Measurements from ENCODE around the gene KLF15. TPM values are rescaled to one million over a fixed set of nuclear protein-coding genes. Genes with fewer than 3 reads are reported as not detected.

KLF15 gene
- total and polyA plus RNA-seq, 5 donors from 2014 or later = not detected

DNA sequence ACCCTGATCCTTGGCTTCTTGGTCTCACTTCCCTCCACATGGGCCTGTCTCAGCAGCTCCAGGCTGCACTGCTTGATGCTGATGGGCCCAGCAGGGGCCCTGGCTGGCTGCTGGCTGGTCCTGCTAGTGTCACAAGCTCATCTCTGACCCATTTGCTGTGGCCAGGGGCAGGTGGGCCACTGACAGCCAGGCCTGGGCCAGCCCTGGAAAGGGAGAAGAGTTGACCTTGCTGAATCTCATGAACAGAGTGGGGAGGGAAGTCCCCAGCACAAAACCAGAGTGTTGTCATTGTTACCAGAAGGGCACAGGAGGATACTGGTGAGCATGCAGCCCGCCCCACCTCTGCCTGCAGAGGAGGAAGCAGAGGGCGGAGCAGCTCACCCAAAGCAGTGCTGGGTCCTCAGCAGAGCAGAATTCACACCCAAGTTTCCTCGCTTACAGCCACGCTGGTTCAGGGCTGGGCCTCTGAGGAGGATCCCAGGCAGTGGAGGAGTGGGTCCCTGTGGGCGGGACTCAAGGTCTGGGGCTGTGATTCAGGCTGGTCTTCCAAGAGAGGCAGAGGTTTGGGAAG lies 7.6 kb upstream of the KLF15 start:
- Mint-ChIP-seq H3K27ac (no peak overlapping the region), H3K36me3 (no peaks in the 10 kb centered on the region), H3K4me3 (no peak overlapping the region), H3K27me3 (peaks cover 6% of the 10 kb centered on the region), H3K9me3 (peaks cover 0 to 3% (median 0%) of the 10 kb centered on the region in 7 donors), H3K4me1 (peaks cover 0 to 2% (median 0%) of the 10 kb centered on the region in 4 donors)
- ATAC-seq (ENCODE audit: low read depth in 2 of 2) (no peak), DNase-seq (no peak)
- peaks cover under 1% of the 10 kb centered on the region for H3K27me3 ChIP-seq (ENCODE audit: control insufficient read depth, insufficient read depth, low read length)
- H3K36me3 ChIP-seq (ENCODE audit: control insufficient read depth, insufficient read depth, low read length) = no peaks in the 10 kb centered on the region
- H3K27ac ChIP-seq (ENCODE audit: insufficient read depth, low read length, poor library complexity, severe bottlenecking) = no peak overlapping the region
- H3K4me3 ChIP-seq (ENCODE audit: low read depth, low read length) = no peak overlapping the region
- no peaks in the 10 kb centered on the region for H3K9me3 ChIP-seq (ENCODE audit: control insufficient read depth in 2 of 2, low read length in 2 of 2)
- no peaks in the 10 kb centered on the region for H3K4me1 ChIP-seq (ENCODE audit: control insufficient read depth, insufficient read depth, low read length, poor library complexity, severe bottlenecking)

DNA sequence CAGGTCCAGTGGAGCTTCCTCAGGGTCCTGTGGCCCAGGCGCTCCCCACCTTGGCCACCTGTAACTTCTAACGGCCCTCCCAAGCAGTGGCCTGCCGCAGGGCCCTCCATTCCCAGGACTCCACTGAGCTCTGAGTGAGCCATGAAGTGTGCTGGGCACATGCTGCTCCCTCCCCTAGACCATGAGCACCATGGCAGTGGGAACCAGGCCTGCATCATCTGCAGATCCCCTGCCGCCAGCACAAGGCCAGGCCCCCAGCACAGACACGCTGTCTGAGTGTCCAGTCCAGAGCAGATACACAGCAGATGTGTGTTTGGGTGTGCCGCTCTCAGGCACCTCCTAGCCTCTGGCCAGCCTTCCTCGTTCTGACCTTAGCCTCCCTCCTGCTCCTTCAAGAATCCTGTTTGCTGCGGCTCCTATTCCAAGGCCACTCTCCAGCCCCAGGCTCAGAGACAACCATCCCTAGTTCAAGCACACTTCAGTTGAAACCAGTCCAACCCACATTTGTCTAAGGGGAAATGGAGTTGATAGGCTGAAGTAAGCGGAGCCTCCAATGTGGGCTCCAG lies 7.0 kb upstream of the KLF15 start:
- Mint-ChIP-seq H3K36me3 (no peaks in the 10 kb centered on the region), H3K27me3 (peaks cover 12% of the 10 kb centered on the region), H3K9me3 (peaks cover 0 to 3% (median 0%) of the 10 kb centered on the region in 7 donors), H3K27ac (peak overlapping the region in 1 of 3 donors; percentile 7), H3K4me1 (peaks cover 0 to 2% (median 0%) of the 10 kb centered on the region in 4 donors), H3K4me3 (no peak overlapping the region)
- Histone ChIP-seq H3K36me3 (ENCODE audit: control insufficient read depth, insufficient read depth, low read length) (no peaks in the 10 kb centered on the region), H3K4me3 (ENCODE audit: low read depth, low read length) (no peak overlapping the region), H3K4me1 (ENCODE audit: control insufficient read depth, insufficient read depth, low read length, poor library complexity, severe bottlenecking) (no peaks in the 10 kb centered on the region), H3K9me3 (ENCODE audit: control insufficient read depth in 2 of 2, low read length in 2 of 2) (no peaks in the 10 kb centered on the region), H3K27ac (ENCODE audit: insufficient read depth, low read length, poor library complexity, severe bottlenecking) (no peak overlapping the region), H3K27me3 (ENCODE audit: control insufficient read depth, insufficient read depth, low read length) (peaks cover 7% of the 10 kb centered on the region)
- no peak for ATAC-seq (ENCODE audit: low read depth in 2 of 2)
- no peak for DNase-seq

DNA sequence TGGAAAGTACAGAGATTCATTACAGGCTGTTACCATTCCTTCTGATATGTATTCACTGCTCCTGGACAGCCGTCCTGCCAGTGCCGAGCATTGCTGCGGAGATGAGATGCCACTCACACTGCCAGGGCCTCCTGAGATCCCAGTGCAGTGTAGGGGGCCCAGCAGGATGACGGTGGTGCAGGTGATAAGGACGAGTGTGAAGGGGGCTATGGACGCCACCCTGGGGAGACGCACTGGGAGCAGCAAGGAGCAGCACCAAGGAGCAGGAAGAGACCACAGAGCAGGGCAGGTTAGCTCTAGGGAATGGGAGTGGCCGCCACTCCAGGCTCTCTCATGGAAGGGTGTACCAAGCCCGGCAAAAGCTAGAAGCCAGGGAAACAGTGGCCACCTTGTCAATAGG lies 4.0 kb upstream of the KLF15 start:
- no peaks in the 10 kb centered on the region for H3K9me3 ChIP-seq (ENCODE audit: control insufficient read depth in 2 of 2, low read length in 2 of 2)
- DNase-seq = no peak
- peaks cover 17% of the 10 kb centered on the region for H3K27me3 ChIP-seq (ENCODE audit: control insufficient read depth, insufficient read depth, low read length)
- no peak for ATAC-seq (ENCODE audit: low read depth in 2 of 2)
- no peak overlapping the region for H3K27ac Mint-ChIP-seq
- peaks cover 0 to 16% (median 2%) of the 10 kb centered on the region in 4 donors for H3K4me1 Mint-ChIP-seq
- H3K4me3 Mint-ChIP-seq = no peak overlapping the region
- no peak overlapping the region for H3K4me3 ChIP-seq (ENCODE audit: low read depth, low read length)
- H3K27me3 Mint-ChIP-seq = peaks cover 29% of the 10 kb centered on the region
- H3K27ac ChIP-seq (ENCODE audit: insufficient read depth, low read length, poor library complexity, severe bottlenecking) = no peak overlapping the region
- no peaks in the 10 kb centered on the region for H3K36me3 ChIP-seq (ENCODE audit: control insufficient read depth, insufficient read depth, low read length)
- no peaks in the 10 kb centered on the region for H3K36me3 Mint-ChIP-seq
- peaks cover 0 to 2% (median 0%) of the 10 kb centered on the region in 7 donors for H3K9me3 Mint-ChIP-seq
- H3K4me1 ChIP-seq (ENCODE audit: control insufficient read depth, insufficient read depth, low read length, poor library complexity, severe bottlenecking) = peaks cover 16% of the 10 kb centered on the region

DNA sequence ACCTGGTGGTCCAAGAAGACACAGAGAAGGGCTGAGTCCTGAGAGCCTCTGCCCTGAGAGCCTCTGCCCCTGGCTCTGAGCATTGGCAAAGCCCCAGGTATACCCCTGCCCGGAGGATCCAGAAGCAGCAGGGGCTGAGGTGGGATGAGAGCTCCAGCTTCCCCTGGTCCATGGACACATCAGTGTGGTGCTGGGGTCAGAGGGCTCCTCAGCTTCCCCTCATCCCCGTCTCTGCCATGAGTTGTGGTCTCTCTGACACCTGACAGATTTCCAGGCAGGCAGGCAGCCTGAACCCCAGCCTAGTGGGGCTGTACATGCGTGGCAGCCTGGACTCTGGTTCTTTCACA lies 3.5 kb upstream of the KLF15 start:
- H3K4me3 ChIP-seq (ENCODE audit: low read depth, low read length) = no peak overlapping the region
- H3K9me3 ChIP-seq (ENCODE audit: control insufficient read depth in 2 of 2, low read length in 2 of 2) = no peaks in the 10 kb centered on the region
- ATAC-seq (ENCODE audit: low read depth in 2 of 2) = no peak
- H3K4me3 Mint-ChIP-seq = peak overlapping the region in 1 of 4 donors; percentile 90
- H3K27me3 Mint-ChIP-seq = peaks cover 29% of the 10 kb centered on the region
- no peak overlapping the region for H3K27ac ChIP-seq (ENCODE audit: insufficient read depth, low read length, poor library complexity, severe bottlenecking)
- peaks cover 18% of the 10 kb centered on the region for H3K4me1 ChIP-seq (ENCODE audit: control insufficient read depth, insufficient read depth, low read length, poor library complexity, severe bottlenecking)
- H3K36me3 Mint-ChIP-seq = no peaks in the 10 kb centered on the region
- no peak overlapping the region for H3K27ac Mint-ChIP-seq
- peaks cover 0 to 19% (median 3%) of the 10 kb centered on the region in 4 donors for H3K4me1 Mint-ChIP-seq
- peaks cover 17% of the 10 kb centered on the region for H3K27me3 ChIP-seq (ENCODE audit: control insufficient read depth, insufficient read depth, low read length)
- peaks cover 0 to under 1% (median 0%) of the 10 kb centered on the region in 7 donors for H3K9me3 Mint-ChIP-seq
- no peaks in the 10 kb centered on the region for H3K36me3 ChIP-seq (ENCODE audit: control insufficient read depth, insufficient read depth, low read length)
- DNase-seq = no peak

DNA sequence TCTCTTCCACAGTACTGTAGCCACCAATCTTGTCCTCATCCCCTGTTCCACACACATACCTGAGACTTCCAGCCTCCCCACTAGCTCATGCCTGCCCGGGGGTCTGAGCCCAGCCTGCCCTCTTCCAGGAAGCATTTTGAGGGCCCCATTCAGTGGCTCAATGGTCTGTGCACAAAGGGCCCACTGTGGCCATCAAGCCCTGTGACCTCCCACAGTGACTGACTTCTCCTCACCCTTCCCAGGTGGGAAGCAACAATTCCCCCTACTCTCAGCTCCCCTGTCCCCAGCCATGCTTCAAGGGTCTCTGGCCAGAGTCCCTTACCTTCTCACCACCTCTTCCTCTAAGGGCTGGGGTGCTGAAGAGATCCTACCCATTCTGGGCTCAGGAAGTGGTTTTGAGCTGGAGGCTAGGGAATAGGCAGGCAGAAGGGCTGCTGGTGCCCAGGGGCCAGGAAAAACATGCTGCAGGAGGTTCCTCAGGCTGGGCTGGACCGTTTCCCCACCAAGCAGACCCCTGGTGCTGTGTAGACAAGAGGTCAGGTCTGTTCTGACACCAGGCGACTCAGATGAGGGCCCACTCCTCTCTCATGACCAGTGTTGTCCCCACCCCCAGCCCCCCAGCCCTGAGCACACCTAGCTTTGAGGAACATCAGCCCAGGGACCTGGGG lies 3.0 kb upstream of the KLF15 start:
- Histone ChIP-seq H3K27me3 (ENCODE audit: control insufficient read depth, insufficient read depth, low read length) (peaks cover 18% of the 10 kb centered on the region), H3K36me3 (ENCODE audit: control insufficient read depth, insufficient read depth, low read length) (no peaks in the 10 kb centered on the region), H3K4me1 (ENCODE audit: control insufficient read depth, insufficient read depth, low read length, poor library complexity, severe bottlenecking) (peaks cover 18% of the 10 kb centered on the region), H3K27ac (ENCODE audit: insufficient read depth, low read length, poor library complexity, severe bottlenecking) (no peak overlapping the region), H3K9me3 (ENCODE audit: control insufficient read depth in 2 of 2, low read length in 2 of 2) (no peaks in the 10 kb centered on the region), H3K4me3 (ENCODE audit: low read depth, low read length) (no peak overlapping the region)
- peaks cover 0 to 3% (median 0%) of the 10 kb centered on the region in 7 donors for H3K9me3 Mint-ChIP-seq
- H3K27me3 Mint-ChIP-seq = peaks cover 34% of the 10 kb centered on the region
- peak overlapping the region in 1 of 4 donors; percentile 42 for H3K4me3 Mint-ChIP-seq
- H3K36me3 Mint-ChIP-seq = no peaks in the 10 kb centered on the region
- H3K27ac Mint-ChIP-seq = no peak overlapping the region
- no peak for DNase-seq
- no peak for ATAC-seq (ENCODE audit: low read depth in 2 of 2)
- peaks cover 0 to 24% (median 3%) of the 10 kb centered on the region in 4 donors for H3K4me1 Mint-ChIP-seq

DNA sequence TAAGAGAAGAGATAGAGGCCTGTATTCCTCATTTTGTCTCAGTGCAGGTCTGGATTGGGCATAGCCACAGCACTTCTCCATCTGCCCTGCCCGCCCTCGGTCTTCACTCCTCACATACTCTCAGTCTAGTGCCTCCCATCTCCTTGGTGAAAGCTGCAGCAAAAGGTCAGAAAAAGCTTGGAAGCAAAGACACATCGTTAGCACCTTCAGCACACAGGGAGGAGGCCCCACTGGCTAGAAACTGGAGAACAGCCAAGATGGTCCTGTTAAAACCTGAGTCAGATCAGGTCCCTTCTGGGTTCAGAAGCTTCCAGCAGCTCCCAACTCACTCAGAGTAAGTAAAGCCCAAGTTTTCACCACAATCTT lies 1.6 kb upstream of the KLF15 start:
- no peaks in the 10 kb centered on the region for H3K36me3 Mint-ChIP-seq
- no peak for DNase-seq
- H3K27me3 ChIP-seq (ENCODE audit: control insufficient read depth, insufficient read depth, low read length) = peaks cover 20% of the 10 kb centered on the region
- no peak overlapping the region for H3K27ac ChIP-seq (ENCODE audit: insufficient read depth, low read length, poor library complexity, severe bottlenecking)
- H3K36me3 ChIP-seq (ENCODE audit: control insufficient read depth, insufficient read depth, low read length) = no peaks in the 10 kb centered on the region
- ATAC-seq (ENCODE audit: low read depth in 2 of 2) = no peak
- no peak overlapping the region for H3K4me3 ChIP-seq (ENCODE audit: low read depth, low read length)
- H3K9me3 Mint-ChIP-seq = peaks cover 0 to 3% (median 0%) of the 10 kb centered on the region in 7 donors
- H3K9me3 ChIP-seq (ENCODE audit: control insufficient read depth in 2 of 2, low read length in 2 of 2) = no peaks in the 10 kb centered on the region
- H3K4me3 Mint-ChIP-seq = peak overlapping the region in 3 of 4 donors; percentile 40 to 88 (median 83)
- peaks cover 0 to 25% (median 3%) of the 10 kb centered on the region in 4 donors for H3K4me1 Mint-ChIP-seq
- peaks cover 18% of the 10 kb centered on the region for H3K4me1 ChIP-seq (ENCODE audit: control insufficient read depth, insufficient read depth, low read length, poor library complexity, severe bottlenecking)
- H3K27ac Mint-ChIP-seq = no peak overlapping the region
- H3K27me3 Mint-ChIP-seq = peaks cover 45% of the 10 kb centered on the region

DNA sequence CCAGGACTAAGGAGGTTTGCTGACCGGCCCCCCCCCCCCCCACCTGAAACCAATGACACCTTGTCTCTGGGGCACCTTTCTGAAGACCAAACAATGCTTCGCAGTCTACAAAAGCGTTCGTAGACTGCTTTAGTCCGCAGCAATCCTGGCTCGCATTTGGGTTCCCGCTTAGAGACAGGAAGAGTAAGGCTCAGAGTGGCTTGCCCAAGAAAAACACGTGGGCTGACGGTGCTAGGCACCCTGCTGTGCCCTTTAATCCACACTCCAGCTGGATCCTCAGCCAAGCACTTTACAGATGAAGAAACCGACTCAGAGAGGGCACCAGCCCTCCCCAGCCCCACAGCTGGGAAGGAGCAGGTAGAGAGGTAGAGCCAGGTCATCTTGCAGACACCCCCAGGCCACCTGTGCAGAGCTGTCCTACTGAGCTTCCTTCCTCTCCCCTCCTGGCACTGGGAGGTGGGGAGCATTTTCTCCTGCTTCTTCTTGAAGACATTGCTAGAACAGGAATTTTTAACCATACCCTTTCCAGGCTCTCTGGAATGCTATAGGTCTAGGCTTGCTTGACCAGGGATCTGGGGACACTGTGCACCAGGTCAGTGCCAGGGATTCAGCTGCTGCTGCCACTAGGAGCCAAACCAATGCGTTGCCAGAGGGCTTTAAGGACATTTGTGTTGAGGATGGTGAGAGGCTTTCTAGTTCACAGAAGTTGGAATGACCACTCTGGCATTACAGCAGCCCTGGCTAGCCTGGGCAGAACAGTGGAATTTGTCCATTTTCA lies 1.0 kb upstream of the KLF15 start:
- H3K4me3 ChIP-seq (ENCODE audit: low read depth, low read length) = no peak overlapping the region
- H3K27ac Mint-ChIP-seq = no peak overlapping the region

More for the DNA sequence above, 1.0 kb upstream of the KLF15 start:
- no peak overlapping the region for H3K27ac ChIP-seq (ENCODE audit: insufficient read depth, low read length, poor library complexity, severe bottlenecking)
- H3K27me3 ChIP-seq (ENCODE audit: control insufficient read depth, insufficient read depth, low read length) = peaks cover 20% of the 10 kb centered on the region
- no peaks in the 10 kb centered on the region for H3K36me3 Mint-ChIP-seq
- peaks cover 0 to 24% (median 3%) of the 10 kb centered on the region in 4 donors for H3K4me1 Mint-ChIP-seq
- peak overlapping the region; percentile 73 to 88 (median 84) for H3K4me3 Mint-ChIP-seq
- H3K27me3 Mint-ChIP-seq = peaks cover 46% of the 10 kb centered on the region
- H3K4me1 ChIP-seq (ENCODE audit: control insufficient read depth, insufficient read depth, low read length, poor library complexity, severe bottlenecking) = peaks cover 18% of the 10 kb centered on the region
- DNase-seq (no peak), ATAC-seq (ENCODE audit: low read depth in 2 of 2) (no peak)
- H3K9me3 Mint-ChIP-seq = peaks cover 0 to 3% (median 0%) of the 10 kb centered on the region in 7 donors
- H3K9me3 ChIP-seq (ENCODE audit: control insufficient read depth in 2 of 2, low read length in 2 of 2) = no peaks in the 10 kb centered on the region
- no peaks in the 10 kb centered on the region for H3K36me3 ChIP-seq (ENCODE audit: control insufficient read depth, insufficient read depth, low read length)

All from CD4-positive, CD25-positive, alpha-beta regulatory T cell (primary cell).